AG04450 (cell line): ENCODE measurements around the gene RFPL3. TPM values are rescaled to one million over a fixed set of nuclear protein-coding genes. Genes with fewer than 3 reads are reported as not detected.
"Not testable (repeated sequence)": the region's sequence is repeated elsewhere in the genome, so short reads cannot be mapped to it uniquely, and the experiment has no call there.

ENCODE experiments used
- CTCF ChIA-PET: fragments of 300-600, 350-600 bp; formaldehyde crosslinking; extraction: SDS; loops from one replicate; lab custom pipeline; 2022; ENCODE audit warnings: antibody characterized with exemption, inconsistent platforms; lab: Charles Lee
- POLR2A ChIA-PET: fragments of 350-600 bp; formaldehyde crosslinking; extraction: SDS; loops from one replicate; lab custom pipeline; 2021; ENCODE audit warnings: antibody characterized with exemption, inconsistent platforms; lab: Yijun Ruan, JAX
- DNase-seq: peaks from one replicate; pipeline ENCODE4 v3.0.0-alpha.2; 2011; ENCODE audit warnings: low read depth, low spot score
- H3K27ac ChIP-seq: one replicate; pipeline ENCODE4 v1.5.1; 2012; ENCODE audit warnings: low read depth, low read length, control low read depth
- H3K27me3 ChIP-seq: one replicate; pipeline ENCODE4 v1.6.0; 2012; ENCODE audit warnings: low read length; ENCODE audit not compliant: control insufficient read depth, insufficient read depth
- H3K4me3 ChIP-seq: 2 replicates; pipeline ENCODE4 v1.5.1; 2011; ENCODE audit warnings: mild to moderate bottlenecking, low read depth, low read length, control low read depth
- H3K9me3 ChIP-seq: 2 replicates; pipeline ENCODE4 v1.5.1; 2012; ENCODE audit warnings: low read length; ENCODE audit not compliant: control insufficient read depth, insufficient read depth
- CTCF ChIP-seq: IDR thresholded peaks from 2 replicates; pipeline ENCODE4 v1.5.1; 2011; ENCODE audit warnings: low read depth, low read length, control low read depth, inconsistent platforms
- polyA plus RNA-seq: library from polyadenylated mRNA; depleted of rRNA; stranded (reverse); fragments of >200 nt; gene quantifications from 2 replicates; pipeline ENCODE4 v1.2.3, GENCODE V29; 2011

RFPL3 gene
- polyA plus RNA-seq, 1 experiment, result not detected

- ChIA-PET CTCF (no interaction called here), POLR2A (no interaction called here)
- H3K9me3 ChIP-seq, result no peaks in the 10 kb centered on the region
- H3K27ac ChIP-seq, result no peak overlapping the region
- no peak for DNase-seq
- no peak for TF ChIP-seq CTCF
- no peak overlapping the region for H3K4me3 ChIP-seq
- no peaks in the 10 kb centered on the region for H3K27me3 ChIP-seq
Measured at GRCh38 chr22:32336771-32337424, 20.8 kb upstream of the RFPL3 start.

DNA sequence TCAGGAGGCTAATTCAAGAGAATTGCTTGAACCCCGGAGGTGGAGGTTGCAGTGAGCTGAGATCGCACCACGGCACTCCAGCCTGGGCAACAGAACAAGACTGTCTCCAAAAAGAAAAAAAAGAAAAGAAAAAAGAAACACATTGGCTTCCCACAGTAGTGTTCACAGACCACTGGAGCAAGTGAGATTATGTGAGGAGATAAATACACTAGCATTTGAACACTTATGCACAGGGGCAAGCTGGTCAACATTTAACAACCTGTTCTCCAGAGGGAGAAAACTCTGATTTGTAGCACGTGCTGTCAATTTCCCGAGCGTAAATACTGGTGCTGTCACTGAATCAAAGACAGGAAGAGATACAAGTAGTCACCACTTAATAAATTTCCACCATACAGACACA, 20.2 kb upstream of the RFPL3 start:
- POLR2A ChIA-PET, H3K27me3 ChIP-seq, H3K27ac ChIP-seq, DNase-seq, H3K9me3 ChIP-seq, H3K4me3 ChIP-seq: not testable (repeated sequence)
- CTCF ChIA-PET, result interaction anchor here (0.6 kb wide), 1 partner anchor 19 kb away, joined by 3 read pairs; no protein-coding TSS in a partner anchor

GRCh38 chr22:32338757-32339156, 18.9 kb upstream of the RFPL3 start:
- CTCF ChIA-PET, result no interaction called here

GRCh38 chr22:32339190-32340012, 18.3 kb upstream of the RFPL3 start:
- no peak overlapping the region for H3K4me3 ChIP-seq
- ChIA-PET POLR2A (no interaction called here), CTCF (no interaction called here)
- no peak overlapping the region for H3K27ac ChIP-seq
- no peak for DNase-seq
- H3K9me3 ChIP-seq, result no peaks in the 10 kb centered on the region
- no peak for TF ChIP-seq CTCF
- no peaks in the 10 kb centered on the region for H3K27me3 ChIP-seq

More at GRCh38 chr22:32338757-32339156, 18.9 kb upstream of the RFPL3 start:
- Histone ChIP-seq H3K27ac (no peak overlapping the region), H3K4me3 (no peak overlapping the region), H3K9me3 (no peaks in the 10 kb centered on the region), H3K27me3 (no peaks in the 10 kb centered on the region)
- TF ChIP-seq CTCF, result no peak
- no peak for DNase-seq
- POLR2A ChIA-PET, result no interaction called here

DNA sequence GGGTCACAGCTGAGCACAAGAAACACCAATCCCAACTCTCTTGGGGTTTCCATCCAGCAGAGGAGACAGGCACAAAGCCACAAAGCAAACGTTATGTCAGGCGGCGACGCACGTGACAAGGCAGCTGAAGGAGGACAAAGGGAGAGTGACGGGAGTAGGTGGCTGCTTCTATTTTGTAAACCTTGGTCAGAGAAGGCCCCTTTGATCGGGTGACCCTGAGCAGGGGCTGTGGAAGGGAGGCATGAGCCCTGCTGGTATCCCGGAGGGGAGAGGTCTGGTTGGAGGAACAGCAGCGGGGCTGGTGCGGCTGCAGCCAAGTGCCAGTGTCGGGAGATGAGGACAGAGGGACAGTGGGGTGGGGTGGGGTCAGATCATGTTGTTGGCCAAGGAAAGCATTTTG, 17.3 kb upstream of the RFPL3 start:
- POLR2A ChIA-PET, result no interaction called here
- no peak for DNase-seq
- Histone ChIP-seq H3K27me3 (no peaks in the 10 kb centered on the region), H3K9me3 (no peaks in the 10 kb centered on the region), H3K4me3 (no peak overlapping the region), H3K27ac (no peak overlapping the region)
- no peak for TF ChIP-seq CTCF
- CTCF ChIA-PET, result no interaction called here
